PC-9 (cell line): ENCODE results near the gene NKAPL.

Experiments
- CTCF ChIP-seq: fragments of 200-600 bp; sonication (generic); conservative IDR thresholded peaks from 2 replicates; pipeline ENCODE4 v1.6.1; 2017; ENCODE audit warnings: mixed run types, antibody characterized with exemption, mild to moderate bottlenecking, moderate library complexity
- EZH2 ChIP-seq: fragments of 200-600 bp; sonication (generic); IDR thresholded peaks from 2 replicates; pipeline ENCODE4 v1.8.0; 2017; ENCODE audit warnings: antibody characterized with exemption, low read depth

GRCh38 chr6:28212510-28213212 is 46.4 kb upstream of the NKAPL start:
- TF ChIP-seq CTCF (no peak), EZH2 (no peak)
